ENCODE measurements around the gene GRIN2A. TPM values are rescaled to one million over a fixed set of nuclear protein-coding genes. Genes with fewer than 3 reads are reported as not detected.

Gene GRIN2A
- total and polyA plus RNA-seq, 2 experiments from 2014 or later = not detected

- no peak overlapping the region for H3K4me2 ChIP-seq (ENCODE audit: unreplicated experiment)
- no peaks in the 10 kb centered on the region for H3K36me3 ChIP-seq (ENCODE audit: low read depth)
- no peaks in the 10 kb centered on the region for H3F3A ChIP-seq (ENCODE audit: insufficient read depth)
- 12% methylated on average over 9 of the region's 9 CpGs for WGBS, 2 experiments (ENCODE audit: low coverage in 1 of 2, low lambda C conversion rate in 2 of 2, missing lambda C conversion rate in 2 of 2)
- no peaks in the 10 kb centered on the region for H3K79me2 ChIP-seq (ENCODE audit: insufficient read depth)
- no peak overlapping the region for H2AFZ ChIP-seq
- in situ Hi-C loops (cut with MboI) = no loop called here
- DNase-seq = no peak
- H3K4me1 ChIP-seq (ENCODE audit: insufficient read depth) = no peaks in the 10 kb centered on the region
- H3K9me2 ChIP-seq (ENCODE audit: insufficient read depth) = no peaks in the 10 kb centered on the region
- no peak overlapping the region for H3K27ac ChIP-seq
- H4K20me1 ChIP-seq (ENCODE audit: insufficient read depth) = no peaks in the 10 kb centered on the region
- no peaks in the 10 kb centered on the region for H3K9me3 ChIP-seq (ENCODE audit: low read depth)
- TF ChIP-seq EZH2 (IDR thresholded peaks at IDR 0.05; ENCODE audit: insufficient read depth, poor library complexity, severe bottlenecking) = no peak
- no peak for TF ChIP-seq EZH2phosphoT487 (IDR thresholded peaks at IDR 0.05; ENCODE audit: insufficient read depth, low read depth)
- no peak overlapping the region for H3K9ac ChIP-seq
- no peaks in the 10 kb centered on the region for H3K27me3 ChIP-seq (replicated peaks; ENCODE audit: insufficient read depth)
- no peak overlapping the region for H3K4me3 ChIP-seq
Observed at GRCh38 chr16:9772526-9773225, 409.6 kb downstream of the GRIN2A start.

GRCh38 chr16:9766891-9767290 lies 415.3 kb downstream of the GRIN2A start:
- H3K27me3 ChIP-seq (replicated peaks; ENCODE audit: insufficient read depth) = no peaks in the 10 kb centered on the region
- in situ Hi-C loops (cut with MboI) = no loop called here

GRCh38 chr16:9763505-9763904 lies 418.7 kb downstream of the GRIN2A start:
- TF ChIP-seq EZH2 (IDR thresholded peaks at IDR 0.05; ENCODE audit: insufficient read depth, poor library complexity, severe bottlenecking) = no peak
- TF ChIP-seq EZH2phosphoT487 (IDR thresholded peaks at IDR 0.05; ENCODE audit: insufficient read depth, low read depth) = no peak
- 50 to 58% methylated on average over 11 of the region's 11 CpGs for WGBS, 2 experiments (ENCODE audit: low coverage in 1 of 2, low lambda C conversion rate in 2 of 2, missing lambda C conversion rate in 2 of 2)

More at GRCh38 chr16:9766891-9767290, 415.3 kb downstream of the GRIN2A start:
- Histone ChIP-seq H3K4me1 (ENCODE audit: insufficient read depth) (no peaks in the 10 kb centered on the region), H3F3A (ENCODE audit: insufficient read depth) (no peaks in the 10 kb centered on the region), H2AFZ (no peak overlapping the region), H3K36me3 (ENCODE audit: low read depth) (no peaks in the 10 kb centered on the region), H3K9me3 (ENCODE audit: low read depth) (no peaks in the 10 kb centered on the region), H3K4me2 (ENCODE audit: unreplicated experiment) (no peak overlapping the region), H3K4me3 (no peak overlapping the region), H3K79me2 (ENCODE audit: insufficient read depth) (no peaks in the 10 kb centered on the region), H3K27ac (no peak overlapping the region), H3K9ac (no peak overlapping the region), H3K9me2 (ENCODE audit: insufficient read depth) (no peaks in the 10 kb centered on the region), H4K20me1 (ENCODE audit: insufficient read depth) (no peaks in the 10 kb centered on the region)
- TF ChIP-seq EZH2 (IDR thresholded peaks at IDR 0.05; ENCODE audit: insufficient read depth, poor library complexity, severe bottlenecking) = no peak
- no peak for TF ChIP-seq EZH2phosphoT487 (IDR thresholded peaks at IDR 0.05; ENCODE audit: insufficient read depth, low read depth)
- DNase-seq = no peak
- 24 to 25% methylated on average over 4 of the region's 4 CpGs for WGBS, 2 experiments (ENCODE audit: low coverage in 1 of 2, low lambda C conversion rate in 2 of 2, missing lambda C conversion rate in 2 of 2)

GRCh38 chr16:9761870-9762269 lies 420.4 kb downstream of the GRIN2A start:
- Histone ChIP-seq H3K4me3 (no peak overlapping the region), H3K27me3 (replicated peaks; ENCODE audit: insufficient read depth) (no peaks in the 10 kb centered on the region), H3K9me3 (ENCODE audit: low read depth) (no peaks in the 10 kb centered on the region), H3K4me2 (ENCODE audit: unreplicated experiment) (no peak overlapping the region), H3K27ac (no peak overlapping the region), H3K9me2 (ENCODE audit: insufficient read depth) (no peaks in the 10 kb centered on the region), H3K36me3 (ENCODE audit: low read depth) (no peaks in the 10 kb centered on the region), H3K9ac (no peak overlapping the region), H2AFZ (no peak overlapping the region), H3F3A (ENCODE audit: insufficient read depth) (no peaks in the 10 kb centered on the region), H3K79me2 (ENCODE audit: insufficient read depth) (no peaks in the 10 kb centered on the region), H4K20me1 (ENCODE audit: insufficient read depth) (no peaks in the 10 kb centered on the region), H3K4me1 (ENCODE audit: insufficient read depth) (no peaks in the 10 kb centered on the region)
- no peak for DNase-seq
- TF ChIP-seq EZH2phosphoT487 (IDR thresholded peaks at IDR 0.05; ENCODE audit: insufficient read depth, low read depth) (no peak), EZH2 (IDR thresholded peaks at IDR 0.05; ENCODE audit: insufficient read depth, poor library complexity, severe bottlenecking) (no peak)
- in situ Hi-C loops (cut with MboI) = no loop called here
- WGBS, 2 experiments (ENCODE audit: low coverage in 1 of 2, low lambda C conversion rate in 2 of 2, missing lambda C conversion rate in 2 of 2) = 29 to 35% methylated on average over 6 of the region's 6 CpGs

More at GRCh38 chr16:9763505-9763904, 418.7 kb downstream of the GRIN2A start:
- no peak for DNase-seq
- Histone ChIP-seq H3K9ac (no peak overlapping the region), H2AFZ (no peak overlapping the region), H3K9me3 (ENCODE audit: low read depth) (no peaks in the 10 kb centered on the region), H3K36me3 (ENCODE audit: low read depth) (no peaks in the 10 kb centered on the region), H3K27ac (no peak overlapping the region), H3K9me2 (ENCODE audit: insufficient read depth) (no peaks in the 10 kb centered on the region), H3K4me3 (no peak overlapping the region), H3F3A (ENCODE audit: insufficient read depth) (no peaks in the 10 kb centered on the region), H3K79me2 (ENCODE audit: insufficient read depth) (no peaks in the 10 kb centered on the region), H3K27me3 (replicated peaks; ENCODE audit: insufficient read depth) (no peaks in the 10 kb centered on the region), H4K20me1 (ENCODE audit: insufficient read depth) (no peaks in the 10 kb centered on the region), H3K4me2 (ENCODE audit: unreplicated experiment) (no peak overlapping the region), H3K4me1 (ENCODE audit: insufficient read depth) (no peaks in the 10 kb centered on the region)
- in situ Hi-C loops (cut with MboI) = no loop called here

Data from GM23248 (cell line).